ENCODE results near the gene EN1.

GRCh38 chr2:118853129-118853640 is 5.7 kb upstream of the EN1 start:
- TF ChIP-seq CTCF (IDR thresholded peaks at IDR 0.05): no peak
- TF ChIP-seq POLR2A (IDR thresholded peaks at IDR 0.05): no peak
